SKM-1 treated with dmso at 0.1 percent for 144 hours (cell line): Measurements from ENCODE around the gene TCERG1L.

Experiments used
- DNase-seq: peaks from one replicate; lab custom pipeline; 2025; ENCODE audit not compliant: unreplicated experiment; lab: John Stamatoyannopoulos, UW

TCERG1L gene

DNA sequence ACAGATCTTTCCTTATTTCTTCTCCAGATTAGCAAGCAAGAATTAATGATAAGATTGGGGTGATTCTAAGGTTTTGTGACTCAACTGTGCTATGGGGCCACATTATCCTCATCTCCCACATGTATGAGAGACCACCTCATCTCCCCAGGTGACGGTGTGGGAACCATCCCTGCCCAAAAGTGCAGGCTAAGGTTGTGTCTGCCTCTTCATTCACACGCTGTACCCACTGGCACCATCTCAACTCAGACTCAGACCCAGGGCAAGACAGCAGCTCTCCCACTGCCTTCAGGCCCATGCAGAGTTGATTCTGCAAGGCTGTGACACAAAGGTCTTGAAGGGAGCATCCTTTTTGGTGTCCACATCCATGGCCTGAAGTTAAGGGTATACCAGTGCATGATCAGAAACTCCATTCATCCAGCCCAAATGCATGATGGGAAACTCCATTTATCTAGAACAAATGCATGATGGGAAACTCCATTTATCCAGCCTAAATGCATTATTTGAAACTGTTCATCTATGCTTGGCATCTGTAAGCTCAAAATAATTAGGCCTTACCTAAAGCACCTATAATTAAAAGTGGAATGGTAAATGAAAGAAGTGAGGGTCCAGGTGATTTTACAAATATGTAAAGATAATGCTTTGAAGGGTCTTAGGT lies 99.4 kb downstream of the TCERG1L start:
- no peak for DNase-seq

DNA sequence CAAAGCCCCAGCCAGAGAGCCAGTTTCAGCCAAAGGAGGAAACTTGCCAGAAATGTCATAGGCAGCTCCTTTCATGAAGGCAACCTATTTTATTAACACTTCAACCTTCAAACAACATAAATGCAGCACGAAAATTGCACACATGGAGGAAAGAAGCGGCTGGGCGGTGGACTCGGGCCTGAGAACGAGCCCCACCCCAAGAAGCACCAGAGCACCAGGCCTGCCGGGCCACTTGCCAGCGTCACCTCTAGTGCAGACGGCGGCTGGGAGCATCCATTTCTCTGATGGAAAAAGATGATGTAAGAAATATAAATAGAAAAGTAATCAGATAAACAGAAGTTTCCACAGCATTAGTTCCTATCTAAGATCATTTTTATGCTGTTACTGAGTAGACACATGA lies 100.0 kb downstream of the TCERG1L start:
- DNase-seq = no peak

DNA sequence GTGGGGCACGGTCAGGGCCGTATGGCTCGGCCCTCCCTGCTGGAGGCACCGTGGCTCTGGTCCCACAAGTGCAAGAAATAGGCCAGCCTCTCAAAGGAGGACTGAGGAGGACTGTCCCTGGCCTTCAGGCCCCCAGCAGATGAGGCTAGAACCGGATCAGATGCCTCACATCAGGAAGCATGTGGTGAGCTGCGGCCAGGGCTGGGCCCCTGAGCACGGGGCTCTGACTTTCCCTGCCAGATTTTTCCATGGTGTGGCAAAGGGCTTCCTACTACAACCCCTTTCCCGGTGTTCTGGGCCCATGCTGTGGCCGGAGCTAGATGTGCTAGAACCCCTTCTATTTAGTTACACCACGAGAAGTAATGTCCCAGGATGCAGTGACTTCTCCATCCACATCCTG lies 100.4 kb downstream of the TCERG1L start:
- no peak for DNase-seq

DNA sequence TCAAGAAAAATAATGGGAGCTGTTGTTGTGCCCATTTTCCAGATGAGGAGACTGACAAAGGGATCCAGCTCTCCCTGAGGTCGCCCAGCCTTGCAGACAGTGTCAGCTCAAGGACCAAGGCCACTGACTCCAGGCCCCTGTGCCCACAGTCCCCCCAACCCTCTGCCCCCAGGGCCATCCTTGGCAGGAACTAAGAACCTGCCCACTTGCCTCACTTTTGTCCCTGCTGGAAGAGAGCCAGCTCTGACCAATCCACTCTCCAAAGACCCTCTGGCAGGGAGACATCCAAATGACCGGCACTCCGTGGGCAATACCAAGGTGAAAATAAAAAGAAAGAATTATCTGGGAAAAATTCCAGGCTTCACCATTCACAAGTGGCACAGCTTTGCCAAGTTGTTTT lies 101.3 kb downstream of the TCERG1L start:
- DNase-seq = no peak

DNA sequence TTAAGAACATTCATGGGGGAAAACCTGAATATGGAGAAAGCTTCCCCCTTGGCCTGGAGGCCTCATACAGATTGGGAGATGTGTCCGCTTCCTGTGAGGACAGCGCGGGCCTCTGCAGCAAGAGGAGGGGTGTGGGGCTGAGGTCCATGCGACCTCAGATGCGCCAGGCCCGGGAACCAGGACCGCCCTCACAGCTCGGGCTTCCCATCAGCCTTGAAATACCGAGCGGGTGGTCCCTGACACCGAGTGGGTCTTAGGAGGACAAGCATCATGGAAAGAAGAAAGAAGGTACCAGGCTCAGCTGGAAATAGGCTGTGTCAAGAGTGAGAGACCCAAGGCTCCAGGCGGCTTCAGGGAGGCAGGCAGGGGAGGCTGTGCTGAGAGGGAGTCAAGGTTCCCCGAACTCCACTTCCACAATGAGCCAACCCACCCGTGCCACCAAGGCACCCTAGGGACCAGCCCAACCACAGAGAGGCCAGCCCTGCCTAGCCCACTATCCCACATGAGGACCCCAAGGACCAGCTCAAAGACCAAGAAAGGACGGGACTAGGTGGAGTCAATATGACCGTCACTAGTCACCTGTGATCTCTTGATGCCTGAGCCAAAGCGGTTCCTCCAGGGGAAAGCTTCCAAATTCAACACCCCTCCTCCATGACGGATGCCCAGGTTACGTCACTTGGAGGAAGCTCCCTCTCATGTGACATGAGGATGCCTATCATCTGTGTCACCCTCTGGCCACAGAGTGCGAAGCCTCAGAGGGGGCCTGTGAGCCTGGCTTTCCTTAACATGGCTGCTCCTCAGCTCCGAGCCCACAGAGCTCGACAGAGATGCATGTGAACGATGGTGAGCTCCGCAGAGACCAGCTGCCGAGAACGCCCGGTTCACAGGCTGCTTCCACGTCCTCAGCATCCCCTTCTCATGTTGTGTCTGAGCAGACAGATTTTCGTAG lies 103.7 kb downstream of the TCERG1L start:
- DNase-seq = no peak

DNA sequence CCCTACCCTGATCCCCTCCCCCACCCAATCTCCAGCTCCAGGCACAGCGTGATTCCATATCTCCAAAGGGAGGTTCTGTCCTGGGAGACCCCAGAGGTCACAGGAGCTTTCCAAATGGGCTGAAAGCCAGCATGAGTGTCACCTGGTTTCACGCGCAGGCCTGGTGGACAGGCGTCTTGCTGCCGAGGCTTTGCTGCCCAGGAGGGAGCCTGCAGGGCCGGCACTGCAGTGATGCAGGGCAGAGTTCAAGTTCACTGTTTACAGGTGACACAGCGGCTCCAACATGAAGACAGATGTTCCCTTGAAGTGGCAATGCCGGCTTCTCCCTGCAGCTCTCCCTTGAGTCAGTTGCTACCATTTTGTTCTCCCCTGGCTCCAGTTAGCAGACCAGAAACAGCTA lies 104.3 kb downstream of the TCERG1L start:
- DNase-seq = no peak

DNA sequence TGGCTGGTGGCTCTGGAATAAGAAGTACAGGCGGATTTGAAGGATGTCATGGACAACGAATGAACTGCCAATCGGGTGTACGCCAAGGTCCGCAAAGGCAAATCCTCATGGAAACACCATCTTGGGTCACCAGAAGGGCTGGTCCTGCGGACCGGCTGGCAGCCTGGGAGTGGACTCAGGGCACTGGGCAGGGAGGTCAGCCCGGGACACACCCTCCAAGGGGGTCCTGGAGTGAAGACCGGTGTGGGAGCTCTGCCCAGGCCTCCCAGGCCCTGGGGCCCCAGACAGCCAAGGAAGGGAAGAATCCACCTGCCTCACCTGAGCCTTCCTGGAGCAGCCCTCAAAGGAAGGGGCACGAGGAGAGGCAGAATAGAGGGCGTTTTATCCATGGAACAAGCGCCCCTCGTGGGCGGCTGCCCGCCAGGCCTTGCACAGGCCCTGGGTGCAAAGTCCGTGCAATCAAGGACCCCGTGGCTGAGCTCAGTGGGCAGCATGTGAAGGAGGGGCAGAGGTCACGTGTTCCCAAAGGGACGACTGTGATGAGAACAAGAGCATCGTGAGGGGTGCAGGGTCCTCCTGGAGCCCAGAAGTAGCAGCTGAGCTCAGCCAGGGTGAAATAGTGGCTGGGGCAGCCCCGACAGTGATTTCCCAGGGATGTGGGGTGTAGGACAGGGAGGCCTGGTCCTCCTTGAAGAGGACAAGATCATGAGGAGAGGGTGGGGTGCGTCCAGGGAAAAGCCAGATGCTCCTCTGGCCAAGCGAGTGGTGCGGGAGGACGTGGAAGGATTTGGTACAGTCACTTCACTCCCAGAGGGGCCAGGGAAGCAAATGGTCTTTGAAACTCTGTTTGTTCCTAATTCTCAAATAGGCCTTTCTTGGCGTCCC lies 105.2 kb downstream of the TCERG1L start:
- no peak for DNase-seq

DNA sequence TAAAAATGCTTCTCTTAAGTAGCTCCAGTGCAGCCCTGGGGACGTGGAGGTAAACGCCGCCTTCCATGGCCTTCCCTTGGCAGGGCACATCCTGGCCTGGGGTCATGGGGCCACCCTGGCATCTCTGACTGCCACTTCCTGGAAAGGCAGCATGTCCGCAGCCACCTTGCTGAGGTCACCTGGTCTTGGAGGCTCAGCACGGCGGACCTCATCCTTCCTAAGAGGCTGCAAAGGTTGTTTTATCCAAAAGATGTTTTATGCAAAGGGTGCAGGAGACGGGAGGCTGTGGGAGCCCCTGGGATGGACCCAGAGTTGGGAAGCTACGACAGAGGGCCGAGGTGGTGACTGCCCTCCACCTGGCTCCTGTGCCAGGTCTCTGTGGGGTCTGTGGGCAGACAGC lies 106.0 kb downstream of the TCERG1L start:
- no peak for DNase-seq

DNA sequence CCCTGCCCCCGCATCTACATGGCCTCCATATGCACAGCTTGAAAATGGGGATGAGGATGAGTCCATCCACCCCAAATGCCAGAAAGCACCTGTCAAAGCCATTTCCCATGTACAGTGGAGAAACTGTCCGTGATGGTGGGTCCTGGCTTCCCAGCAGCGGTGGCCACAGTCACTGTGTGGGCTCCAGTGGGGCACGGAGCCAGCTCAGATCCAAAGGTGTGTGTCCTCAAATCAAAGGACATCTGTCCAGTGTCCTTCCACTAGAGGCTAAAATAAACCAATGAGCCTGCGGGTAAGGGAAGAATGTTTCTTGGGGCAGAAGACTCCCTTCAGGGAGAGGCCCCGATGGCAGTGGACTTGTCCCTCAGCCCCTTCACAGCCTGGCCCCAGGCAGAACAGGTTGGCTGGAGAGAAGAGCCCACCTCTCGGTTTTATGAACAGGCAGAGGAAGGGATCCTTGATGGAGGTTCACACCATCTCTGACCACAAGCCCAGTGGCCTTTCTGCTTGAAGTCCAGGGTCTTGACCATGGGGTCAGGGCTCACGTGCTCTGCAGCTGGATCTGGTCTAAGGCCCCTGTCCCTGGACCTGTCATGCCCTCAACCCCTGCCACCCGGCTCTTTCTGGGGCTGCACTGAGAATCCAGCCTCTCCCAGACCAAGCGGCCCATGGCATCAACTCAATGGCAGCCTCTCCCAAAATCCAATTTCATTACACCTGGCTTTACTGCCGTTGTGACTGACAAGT lies 106.9 kb downstream of the TCERG1L start:
- DNase-seq = no peak

DNA sequence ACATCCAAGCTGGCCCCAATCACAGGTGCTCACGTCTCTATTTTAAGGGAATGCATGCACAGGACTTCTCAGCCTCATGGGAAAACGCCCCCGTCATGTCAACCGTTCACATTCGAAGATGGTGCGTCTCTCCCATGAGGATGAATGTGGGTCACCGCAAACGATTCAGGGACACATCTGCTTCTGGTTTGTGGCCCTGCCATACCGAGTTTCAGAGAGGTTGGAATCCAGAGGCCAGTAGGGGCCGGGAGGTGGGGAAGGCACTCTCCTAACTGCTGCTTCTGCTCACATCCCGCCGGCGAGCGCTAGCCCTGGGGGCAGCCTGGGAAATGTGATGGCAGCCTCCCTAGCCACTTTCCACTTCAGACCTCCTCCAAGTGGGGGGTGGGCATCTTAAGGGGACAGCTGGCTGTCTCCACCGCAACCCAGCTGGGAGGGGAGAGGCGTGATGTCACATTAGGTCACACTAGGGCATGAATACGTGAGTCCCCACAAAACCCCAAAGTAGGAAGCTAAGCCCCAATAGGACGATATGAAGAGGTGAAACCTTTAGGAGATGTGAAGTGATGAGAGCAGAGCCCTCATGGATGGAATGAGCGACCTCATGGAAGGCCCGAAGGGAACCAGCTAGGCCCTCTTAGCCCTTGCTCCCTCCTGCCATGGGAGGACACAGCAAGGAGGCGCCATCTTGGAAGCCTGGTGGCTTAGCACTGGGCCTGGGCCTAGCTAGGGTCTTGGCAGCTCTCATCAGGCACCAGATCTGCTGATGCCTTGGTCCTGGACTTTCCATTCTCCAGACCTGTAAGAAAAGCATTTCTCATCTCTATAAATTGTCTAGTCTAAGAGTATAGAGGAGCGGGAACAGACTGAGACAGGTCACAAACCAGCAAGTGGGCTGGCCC lies 107.8 kb downstream of the TCERG1L start:
- no peak for DNase-seq

DNA sequence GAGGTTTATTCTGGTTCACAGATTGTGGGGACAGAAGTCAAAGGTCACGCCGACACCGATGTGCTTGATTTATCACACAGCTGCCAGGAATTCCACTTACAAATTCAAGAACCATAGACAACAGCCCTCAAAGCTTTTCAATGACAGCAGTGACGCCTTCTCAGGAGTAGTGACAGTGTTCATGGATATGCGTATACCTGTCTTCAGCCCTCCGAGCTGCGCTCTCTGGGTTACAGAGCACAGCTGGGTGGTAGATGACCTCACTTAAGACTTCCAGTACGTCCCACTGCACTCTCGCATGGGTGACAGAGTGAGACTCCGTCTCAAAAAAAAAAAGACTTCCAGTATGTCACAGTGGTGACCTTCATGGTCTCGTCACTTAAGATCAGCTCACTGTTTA lies 108.5 kb downstream of the TCERG1L start:
- DNase-seq = no peak

DNA sequence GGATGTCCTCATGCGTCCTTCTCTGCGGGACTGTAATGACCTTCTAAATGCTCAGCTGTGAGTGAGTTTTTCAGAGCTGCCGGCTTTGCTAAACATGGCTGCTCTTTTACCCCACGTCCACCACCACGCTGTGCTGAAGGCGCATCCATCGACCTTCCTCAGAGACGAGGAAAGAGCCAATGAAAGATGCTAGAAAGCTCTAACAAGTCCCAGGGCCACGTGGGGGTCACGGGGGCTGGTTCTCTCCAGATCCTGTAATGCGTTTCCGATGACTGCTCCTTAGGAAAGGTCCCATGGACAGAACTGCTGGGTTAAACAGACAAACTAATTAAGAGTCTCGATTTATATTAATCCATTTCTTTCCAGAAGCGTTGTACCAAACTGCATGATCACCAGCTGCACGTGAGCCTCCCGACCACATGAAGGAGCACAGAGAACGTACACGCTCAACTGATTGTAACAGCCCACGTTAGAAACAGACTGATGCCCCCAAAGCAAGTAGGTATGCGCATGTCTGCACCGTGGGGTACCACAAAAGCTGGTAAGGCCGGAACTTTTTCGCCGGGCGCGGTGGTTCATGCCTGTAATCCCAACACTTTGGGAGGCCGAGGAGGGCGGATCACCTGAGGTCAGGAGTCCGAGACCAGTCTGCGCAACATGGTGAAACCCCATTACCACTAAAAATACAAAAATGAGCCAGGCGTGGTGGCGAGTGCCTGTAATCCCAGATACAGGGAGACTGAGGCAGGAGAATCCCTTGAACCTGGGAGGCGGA lies 109.6 kb downstream of the TCERG1L start:
- no peak for DNase-seq

DNA sequence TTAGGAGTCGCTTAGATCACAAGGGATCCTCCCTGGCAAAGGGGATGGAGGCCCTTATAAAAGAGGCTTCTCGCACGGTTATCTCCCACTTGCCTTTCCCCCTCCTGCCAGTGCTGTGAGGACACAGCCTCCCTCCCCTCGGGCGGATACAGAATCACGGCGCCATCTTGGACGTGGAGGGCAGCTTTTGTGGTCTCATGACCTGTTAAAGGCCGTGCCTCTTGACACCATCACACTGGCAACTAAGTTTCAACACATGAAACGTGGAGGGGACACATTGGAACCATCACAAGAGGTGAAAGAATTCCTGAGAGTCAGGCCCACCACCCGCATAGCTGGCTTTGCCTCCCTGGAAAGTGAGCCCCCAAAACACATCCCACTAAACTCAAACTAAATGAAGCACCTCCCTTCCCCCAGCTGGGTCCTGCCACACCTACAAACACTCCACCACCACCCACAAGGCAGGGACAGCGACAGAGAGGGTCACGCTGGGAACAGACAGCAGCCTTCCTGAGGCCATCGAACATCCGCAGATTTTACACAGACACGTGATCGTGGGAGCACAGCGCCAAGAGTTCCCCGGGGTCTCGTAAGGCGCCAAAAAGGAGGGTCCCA lies 110.6 kb downstream of the TCERG1L start:
- DNase-seq = no peak

DNA sequence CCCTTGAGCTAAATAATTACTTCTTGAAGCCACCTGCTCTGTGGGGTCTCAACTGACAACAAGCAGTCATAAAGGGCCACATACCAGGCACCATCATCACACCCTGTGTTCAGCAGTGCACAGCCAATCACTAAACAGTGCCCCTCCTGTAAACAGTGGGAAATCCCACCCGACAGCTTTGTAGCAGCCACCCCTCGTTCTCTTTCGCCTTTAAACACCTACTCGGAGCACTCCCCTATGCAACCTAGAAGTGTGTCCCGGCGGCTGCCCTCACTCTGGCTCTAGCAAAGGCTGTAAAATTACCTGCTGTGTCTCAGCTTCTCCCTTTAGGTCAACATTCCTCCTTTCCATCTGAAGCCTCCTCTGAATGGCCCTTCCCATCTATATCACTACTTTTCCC lies 111.9 kb downstream of the TCERG1L start:
- DNase-seq = no peak

DNA sequence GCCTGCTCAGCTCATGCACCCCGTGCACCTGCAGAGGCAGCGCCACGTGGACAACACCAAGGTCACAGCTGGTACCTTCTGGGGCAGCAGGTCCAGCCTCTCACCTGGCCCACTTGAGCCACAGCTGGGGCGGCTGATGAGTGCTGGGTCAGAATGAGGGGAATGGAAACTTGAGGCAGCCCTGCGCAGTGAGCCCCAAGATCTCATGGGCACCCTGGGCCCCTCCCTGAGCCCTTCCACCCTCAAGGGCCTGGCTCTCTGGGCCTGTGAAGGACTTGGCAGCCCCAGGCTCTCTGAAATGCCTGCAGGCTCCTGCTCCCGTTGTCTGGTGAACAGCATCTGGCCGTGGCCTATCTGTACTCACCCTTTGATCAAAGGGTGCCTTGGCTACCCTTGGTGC lies 112.7 kb downstream of the TCERG1L start:
- DNase-seq = no peak

DNA sequence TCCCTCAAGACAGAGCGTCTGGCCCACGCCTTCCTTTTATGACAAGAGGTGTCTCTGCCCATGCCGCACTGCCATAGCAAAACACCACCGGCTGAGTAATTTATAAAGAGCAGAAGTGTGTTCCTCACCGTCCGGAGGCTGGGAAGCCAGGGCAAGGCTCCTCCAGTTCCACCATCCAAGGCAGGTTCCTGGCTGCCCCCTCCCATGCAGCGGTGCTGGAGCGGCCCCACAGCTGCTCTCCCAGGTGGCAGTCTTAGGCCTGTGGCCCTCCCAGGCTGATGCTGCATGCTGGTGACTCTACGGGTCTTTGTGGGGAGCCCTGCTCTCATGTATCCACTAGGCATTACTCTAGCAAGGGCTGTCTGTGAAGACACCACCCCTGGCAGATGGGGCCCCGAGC lies 113.1 kb downstream of the TCERG1L start:
- no peak for DNase-seq

DNA sequence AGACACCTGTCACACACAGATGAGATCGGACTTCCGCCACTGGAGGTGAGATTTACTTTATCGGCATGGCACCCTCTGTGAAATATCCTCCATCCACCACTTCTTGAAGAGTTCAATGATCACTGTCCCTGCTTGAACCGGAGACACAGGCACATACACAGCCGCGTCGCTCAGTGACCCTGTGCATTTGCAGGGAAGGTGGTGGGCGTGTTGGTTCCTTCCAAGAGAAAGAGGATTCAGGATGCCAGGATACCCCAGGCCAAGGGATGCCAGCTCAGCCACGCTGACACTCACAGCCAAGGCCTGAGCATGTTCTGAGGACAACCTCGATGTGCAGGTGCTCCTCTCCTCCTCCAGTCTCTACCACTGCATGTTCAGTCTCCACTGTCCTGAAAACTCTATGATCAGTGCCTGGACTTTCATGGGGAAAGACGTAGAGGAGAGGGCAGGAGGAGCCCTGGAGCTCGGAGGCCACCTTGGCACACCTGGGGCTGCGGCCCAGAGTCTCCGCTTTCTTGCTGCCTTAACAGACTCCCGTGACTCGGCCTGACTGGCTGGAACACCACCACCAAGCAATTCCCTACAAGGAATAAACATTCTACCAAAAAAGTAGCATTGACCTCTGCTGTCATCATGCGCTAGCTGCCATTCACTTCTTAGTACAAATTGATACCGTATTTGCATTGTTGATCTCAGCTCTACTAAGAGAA lies 115.2 kb downstream of the TCERG1L start:
- no peak for DNase-seq

DNA sequence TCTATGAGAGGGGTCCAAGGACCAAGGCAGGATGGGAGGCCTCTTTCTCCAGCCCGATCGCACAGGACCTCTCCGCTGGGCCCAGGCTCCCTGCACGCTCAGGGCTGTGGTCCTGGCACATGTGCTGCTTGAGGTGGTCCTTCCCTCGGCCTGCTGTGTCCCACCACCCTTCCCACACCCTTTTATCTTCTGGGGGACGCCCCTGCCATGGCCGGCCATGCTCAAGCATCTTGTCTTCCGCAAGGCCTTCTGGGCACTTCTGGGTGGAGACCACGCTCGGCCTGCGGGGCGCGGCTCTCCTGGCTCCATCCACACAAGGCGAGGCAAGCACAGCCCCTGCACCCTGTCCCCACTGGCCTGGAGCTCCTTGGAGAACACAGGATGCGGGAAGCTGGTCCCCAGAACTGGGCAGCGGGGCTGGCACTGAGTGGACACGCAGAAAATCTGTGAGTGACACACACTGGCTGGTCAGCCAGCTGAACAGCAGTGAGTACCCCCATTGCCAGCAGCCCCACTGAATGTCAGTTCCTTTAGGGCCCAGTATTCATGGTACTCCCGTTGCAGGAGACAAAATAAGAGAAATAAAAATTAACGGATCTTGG lies 115.9 kb downstream of the TCERG1L start:
- DNase-seq = no peak
